ENCODE data around the gene NSUN4.
"Not testable (repeated sequence)": the region's sequence is repeated elsewhere in the genome, so short reads cannot be mapped to it uniquely, and the experiment has no call there.

NSUN4 gene

DNA sequence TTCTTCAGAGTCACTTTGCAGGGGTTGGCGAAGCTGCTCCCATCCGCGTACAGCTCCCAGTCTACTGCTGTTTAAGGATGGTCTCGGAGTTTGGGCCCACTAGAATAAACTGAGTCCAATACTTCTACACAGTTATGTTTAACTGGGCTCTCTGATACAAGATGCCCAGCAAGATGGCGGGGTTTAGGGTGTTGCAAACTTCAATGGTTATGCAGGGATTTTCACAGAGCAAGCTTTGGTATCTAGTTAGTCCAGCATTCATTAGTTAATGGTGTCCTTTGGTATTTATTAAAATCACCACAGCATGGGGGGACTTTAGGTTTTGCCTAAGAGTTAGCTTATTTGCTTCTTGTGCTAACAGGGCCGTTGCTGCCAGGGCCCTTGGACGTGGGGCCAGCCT is 12.4 kb upstream of the NSUN4 start:
- DNase-seq, result not testable (repeated sequence)

DNA sequence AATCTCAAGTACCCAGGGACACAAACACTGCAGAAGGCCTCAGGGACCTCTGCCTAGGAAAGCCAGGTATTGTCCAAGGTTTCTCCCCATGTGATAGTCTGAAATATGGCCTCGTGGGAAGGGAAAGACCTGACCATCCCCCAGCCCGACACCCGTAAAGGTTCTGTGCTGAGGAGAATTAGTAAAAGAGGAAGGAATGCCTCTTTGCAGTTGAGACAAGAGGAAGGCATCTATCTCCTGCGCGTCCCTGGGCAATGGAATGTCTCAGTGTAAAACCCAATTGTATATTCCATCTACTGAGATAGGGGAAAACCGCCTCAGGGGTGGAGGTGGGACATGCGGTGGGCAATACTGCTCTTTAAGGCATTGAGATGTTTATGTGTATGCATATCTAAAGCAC is 10.8 kb upstream of the NSUN4 start:
- not testable (repeated sequence) for DNase-seq

- DNase-seq, result not testable (repeated sequence)
These were observed 10.2 kb upstream of the NSUN4 start for GRCh38 chr1:46330381-46330780.

GRCh38 chr1:46331786-46332540 is 8.6 kb upstream of the NSUN4 start:
- DNase-seq, result not testable (repeated sequence)

DNA sequence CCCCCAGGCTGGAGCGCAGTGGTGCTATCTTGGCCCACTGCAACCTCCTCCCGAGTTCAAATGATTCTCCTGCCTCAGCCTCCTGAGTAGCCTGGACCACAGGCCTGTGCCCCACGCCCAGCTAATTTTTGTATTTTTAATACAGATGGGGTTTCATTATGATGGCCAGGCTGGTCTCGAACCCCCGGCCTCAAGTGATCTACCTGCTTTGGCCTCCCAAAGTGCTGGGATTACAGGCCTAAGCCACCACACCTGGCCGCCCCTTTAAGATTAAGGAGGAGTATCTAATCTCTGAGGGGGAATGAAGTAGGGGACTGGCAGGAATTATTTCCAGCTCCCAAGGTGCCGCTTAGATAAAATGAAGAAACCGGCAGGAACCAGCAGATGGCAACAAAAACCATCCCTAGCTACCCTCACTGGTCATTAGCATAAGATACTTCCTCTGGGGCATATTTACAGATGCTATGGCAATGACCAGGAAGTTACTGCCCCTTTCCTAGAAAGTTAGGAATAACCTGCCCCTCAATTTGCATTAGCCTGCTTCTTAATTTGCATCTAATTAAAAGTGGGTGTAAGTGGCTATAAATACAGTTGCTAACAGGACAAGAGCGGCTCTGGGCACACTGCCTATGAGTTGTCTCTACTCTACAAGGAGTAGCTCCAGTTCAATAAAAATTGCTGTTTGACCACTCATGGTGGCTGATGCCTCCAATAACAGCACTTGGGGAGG is 7.1 kb upstream of the NSUN4 start:
- DNase-seq, result peak; percentile 87

- DNase-seq, result no peak
These were observed 6.6 kb upstream of the NSUN4 start for GRCh38 chr1:46334030-46334384.

DNA sequence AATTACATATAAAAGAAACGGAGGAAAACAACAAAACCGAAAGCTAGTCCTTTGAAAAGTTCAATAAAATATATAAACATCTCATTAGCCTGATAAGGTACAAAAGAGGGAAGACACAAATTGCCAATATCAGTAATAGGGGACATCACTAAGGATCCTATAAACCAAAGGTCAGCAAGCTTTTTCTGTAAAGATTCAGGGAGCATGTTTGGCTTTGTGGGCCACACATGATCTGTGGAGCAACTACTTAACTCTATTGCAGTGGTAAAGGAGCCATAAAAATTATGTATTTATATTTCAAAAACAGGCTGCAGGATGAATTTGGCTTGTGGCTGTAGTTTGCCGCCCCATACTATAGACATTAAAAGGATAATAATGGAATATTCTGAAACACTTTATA is 5.5 kb upstream of the NSUN4 start:
- no peak for DNase-seq

GRCh38 chr1:46337409-46337808 is 3.2 kb upstream of the NSUN4 start:
- DNase-seq, result not testable (repeated sequence)

DNA sequence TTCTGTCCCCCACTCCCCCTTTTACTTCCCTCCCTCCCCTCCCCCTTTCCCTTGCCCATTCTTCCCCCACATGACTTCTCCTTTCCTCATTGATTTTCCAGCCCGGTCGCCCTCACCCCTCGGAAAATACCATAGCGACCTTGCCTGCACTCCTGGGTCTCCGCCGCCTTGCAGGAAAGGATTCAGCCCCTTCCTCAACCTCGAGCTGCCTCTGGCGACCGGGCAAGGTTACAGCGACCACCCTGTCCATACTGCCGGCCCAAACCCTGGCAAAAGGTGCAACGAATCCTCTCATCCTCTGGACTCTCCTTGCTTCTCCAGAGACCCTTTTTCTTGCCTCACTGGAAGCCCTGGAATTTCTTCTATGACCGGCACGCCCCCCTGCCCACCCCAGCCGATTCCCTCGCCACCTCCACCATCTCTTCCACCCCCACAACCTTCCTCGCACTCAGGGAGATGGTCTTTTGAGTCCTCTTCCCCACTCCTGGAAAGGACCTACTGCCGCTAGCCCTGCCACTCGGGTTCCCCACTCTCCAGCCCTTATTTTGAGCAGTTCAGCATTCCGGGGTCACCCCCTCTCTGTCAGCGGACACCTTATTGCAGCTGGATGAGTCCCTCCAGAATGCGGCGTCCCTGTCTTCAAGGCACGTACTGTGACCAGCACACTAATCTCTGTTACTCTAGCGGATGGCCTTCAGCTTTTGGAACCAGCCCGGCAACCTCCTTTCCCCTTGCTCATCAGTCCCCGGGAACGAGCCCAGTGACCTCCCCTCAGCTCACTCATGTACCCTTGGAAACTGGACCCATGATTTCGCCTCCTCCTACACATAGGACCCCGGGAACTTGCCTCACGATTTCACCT is 846 bp downstream of the NSUN4 start:
- DNase-seq, result no peak

GRCh38 chr1:46342084-46342656 is 1.6 kb downstream of the NSUN4 start:
- DNase-seq, result no peak

GRCh38 chr1:46342677-46343350 is 2.2 kb downstream of the NSUN4 start:
- DNase-seq, result no peak

DNA sequence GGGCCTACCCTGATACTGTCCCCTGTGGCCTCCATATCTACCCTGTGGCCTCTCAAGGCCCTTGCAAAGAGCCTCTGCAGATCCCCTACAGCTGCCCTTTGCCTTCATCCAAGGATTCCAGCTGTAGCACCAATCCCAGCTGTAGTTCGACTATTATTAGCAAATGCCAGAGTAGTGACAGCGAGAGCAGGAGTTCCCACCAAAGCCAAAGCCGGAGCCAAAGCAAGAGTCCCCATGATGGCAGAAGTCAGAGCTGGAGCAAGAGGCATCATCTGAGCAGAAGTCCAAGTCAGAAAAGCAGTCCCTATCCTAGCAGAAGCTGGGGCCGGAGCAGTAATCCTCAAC is 2.7 kb downstream of the NSUN4 start:
- DNase-seq, result no peak

DNA sequence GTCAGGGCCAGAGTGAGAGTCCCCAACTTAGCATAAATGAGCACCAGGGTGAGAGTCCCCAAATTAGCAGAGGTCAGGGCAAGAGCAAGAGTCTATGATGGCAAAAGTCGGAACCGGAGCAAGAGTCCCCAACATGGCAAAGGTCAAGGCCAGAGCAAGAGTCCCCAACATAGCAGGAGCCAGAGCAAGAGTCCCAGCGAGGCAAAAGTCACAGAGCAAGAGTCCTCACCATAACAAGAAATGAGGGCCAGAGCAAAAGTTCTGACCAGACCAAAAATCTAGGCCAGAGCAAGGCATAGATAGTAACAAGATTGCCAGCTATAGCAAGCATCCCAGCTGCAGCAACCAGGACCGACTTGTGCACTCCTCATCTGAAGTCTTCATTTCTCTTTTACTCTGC is 3.1 kb downstream of the NSUN4 start:
- no peak for DNase-seq

DNA sequence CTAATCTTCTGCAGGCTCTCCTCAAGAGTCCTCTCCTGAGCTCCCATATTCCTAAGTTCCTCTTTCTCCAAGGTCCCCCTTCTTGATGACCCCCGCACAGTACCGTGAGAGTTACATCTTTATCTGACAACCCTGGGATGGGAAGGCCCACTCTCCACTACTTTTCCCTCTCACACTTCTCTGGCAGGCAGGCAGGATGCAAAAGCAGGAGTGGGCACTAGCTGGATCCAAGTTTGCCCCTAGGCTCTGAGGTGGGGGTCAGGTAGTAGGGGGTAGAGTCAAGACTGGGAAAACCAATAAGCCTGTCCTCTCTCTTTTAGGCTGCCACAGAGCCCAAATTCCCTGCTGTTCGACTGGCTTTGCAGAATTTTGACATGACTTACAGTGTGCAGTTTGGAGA is 3.9 kb downstream of the NSUN4 start:
- no peak for DNase-seq

- no peak for DNase-seq
These were observed 4.7 kb downstream of the NSUN4 start for GRCh38 chr1:46345281-46345680.

DNA sequence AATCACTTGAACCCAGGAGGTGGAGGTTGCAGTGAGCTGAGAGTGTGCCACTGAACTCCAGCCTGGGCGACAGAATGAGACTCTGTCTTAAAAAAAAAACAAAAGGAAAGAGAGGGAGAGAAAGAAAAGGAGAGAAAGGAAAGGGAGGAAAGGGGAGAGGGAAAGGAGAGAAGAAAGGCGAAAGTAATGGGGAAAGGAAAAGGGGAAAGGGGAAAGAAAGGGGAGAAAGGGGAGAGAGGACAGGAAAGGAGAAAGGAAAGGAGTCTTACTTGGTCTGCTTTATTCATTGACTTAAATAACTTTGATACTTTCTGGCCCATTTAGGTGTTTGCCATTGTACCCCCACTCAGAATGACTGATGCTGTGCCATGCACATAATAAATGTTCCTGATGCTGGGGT is 11.8 kb downstream of the NSUN4 start:
- DNase-seq, result no peak

DNA sequence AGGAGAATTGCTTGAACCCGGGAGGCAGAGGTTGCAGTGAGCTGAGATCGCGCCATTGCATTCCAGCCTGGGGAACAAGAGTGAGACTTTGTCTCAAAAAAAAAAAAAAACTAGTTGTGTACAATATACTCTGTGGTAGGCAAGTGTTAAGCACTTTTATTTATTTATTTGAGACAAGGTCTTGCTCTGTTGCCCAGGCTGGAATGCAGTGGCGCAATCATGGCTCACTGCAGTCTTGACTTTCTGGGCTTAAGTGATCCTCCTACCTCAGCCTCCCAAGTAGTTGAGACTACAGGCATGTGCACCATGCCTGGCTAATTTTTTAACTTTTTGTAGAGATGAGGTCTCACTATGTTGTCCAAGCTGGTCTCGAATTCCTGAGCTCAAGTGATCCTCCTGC is 15.3 kb downstream of the NSUN4 start:
- not testable (repeated sequence) for DNase-seq

DNA sequence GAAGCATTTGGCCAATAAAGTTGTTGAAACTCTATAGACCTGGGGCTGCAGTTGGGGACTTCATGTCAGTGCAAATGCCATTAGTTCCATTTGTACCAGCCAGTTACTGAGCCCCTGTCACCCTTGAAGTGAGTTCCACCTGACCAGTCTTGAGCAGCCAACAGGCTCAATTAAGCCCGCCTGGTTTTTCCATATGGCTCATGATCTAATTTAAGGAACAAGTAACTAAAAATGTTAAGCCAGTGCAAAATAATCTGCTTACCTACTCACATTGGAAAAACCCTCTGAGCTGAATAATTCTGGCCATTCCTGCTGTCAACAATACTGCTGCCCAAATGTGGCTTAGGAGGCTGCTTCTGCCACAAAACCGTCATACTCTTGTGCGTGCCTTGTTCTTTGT is 21.6 kb downstream of the NSUN4 start:
- DNase-seq, result no peak

DNA sequence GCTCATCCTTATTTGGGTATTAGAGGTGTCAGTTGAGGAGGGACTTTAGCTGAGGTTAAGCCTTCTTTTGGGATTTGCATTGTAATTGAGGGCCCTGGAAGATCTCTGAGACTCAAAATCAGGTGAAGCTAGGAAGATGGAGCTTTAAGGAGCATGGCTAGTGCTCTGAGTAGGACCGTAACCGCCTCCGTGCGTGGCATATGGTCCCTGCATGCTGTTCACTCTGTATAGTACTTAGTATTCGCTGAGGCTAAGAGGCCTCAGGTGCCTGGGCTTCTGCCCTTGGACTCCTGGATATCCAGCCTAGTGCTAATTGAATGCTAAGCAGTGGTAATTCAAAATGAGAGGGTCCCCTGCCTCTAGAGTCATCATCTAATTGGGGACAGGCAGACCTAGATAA is 22.5 kb downstream of the NSUN4 start:
- DNase-seq, result no peak

DNA sequence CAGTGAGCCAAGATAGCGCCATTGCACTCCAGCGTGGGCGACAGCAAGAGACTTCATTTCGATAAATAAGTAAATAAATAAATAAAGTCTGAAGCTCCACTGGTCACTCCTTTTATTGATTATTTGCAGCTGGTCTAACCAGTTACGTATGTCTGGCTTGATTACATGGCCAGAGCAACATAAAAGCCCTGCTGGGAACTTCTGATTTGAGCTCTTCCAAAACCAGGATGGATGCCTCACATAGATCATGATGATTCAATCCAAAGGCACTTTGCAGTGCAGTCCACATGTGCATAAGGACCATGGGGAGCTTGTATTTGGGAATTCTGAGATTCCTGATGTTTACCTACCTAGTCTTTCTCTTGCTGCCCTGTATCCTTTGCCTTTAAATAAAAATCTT is 24.0 kb downstream of the NSUN4 start:
- no peak for DNase-seq

GRCh38 chr1:46365796-46366195 is 25.2 kb downstream of the NSUN4 start:
- DNase-seq, result not testable (repeated sequence)

- DNase-seq, result no peak
These were observed 26.5 kb downstream of the NSUN4 start for GRCh38 chr1:46367072-46367471.

- not testable (repeated sequence) for DNase-seq
These were observed 27.1 kb downstream of the NSUN4 start for GRCh38 chr1:46367701-46368100.

Data from OCI-M1 (cell line).